Stomach smooth muscle (tissue), 2 donors: ENCODE data around the gene BSND.

Source experiments
- H3K27ac ChIP-seq: one replicate; pipeline ENCODE4 v1.7.0; 2013; ENCODE audit warnings: mild to moderate bottlenecking, low read length, inconsistent platforms
- H3K27me3 ChIP-seq, 2 donors: one replicate each; pipeline ENCODE4 v1.7.0; 2013; ENCODE audit warnings: low read length in 2 of 2; ENCODE audit not compliant: insufficient read depth in 2 of 2, control insufficient read depth in 1 of 2
- H3K36me3 ChIP-seq, 2 donors: one replicate each; pipeline ENCODE4 v1.7.0; 2013; ENCODE audit warnings: low read length in 2 of 2; ENCODE audit not compliant: control insufficient read depth in 2 of 2, insufficient read depth in 2 of 2
- H3K4me1 ChIP-seq: one replicate; pipeline ENCODE4 v1.7.0; 2013; ENCODE audit warnings: low read length; ENCODE audit not compliant: control insufficient read depth, insufficient read depth
- H3K4me3 ChIP-seq, 2 donors: one replicate each; pipeline ENCODE4 v1.7.0; 2013; ENCODE audit warnings: low read length in 2 of 2
- H3K9ac ChIP-seq, 2 donors: one replicate each; pipeline ENCODE4 v1.7.0; 2013; ENCODE audit warnings: low read length in 2 of 2, mild to moderate bottlenecking in 1 of 2
- H3K9me3 ChIP-seq, 2 donors: one replicate each; pipeline ENCODE4 v1.7.0; 2013; ENCODE audit warnings: low read length in 2 of 2; ENCODE audit not compliant: control insufficient read depth in 2 of 2
- donor health status: healthy.
- donor health status: Pancreatic carcinoma.

Gene BSND

GRCh38 chr1:55055084-55055882, 56.5 kb downstream of the BSND start:
- Histone ChIP-seq H3K36me3 (no peaks in the 10 kb centered on the region), H3K4me1 (no peaks in the 10 kb centered on the region), H3K27me3 (no peaks in the 10 kb centered on the region), H3K9me3 (no peaks in the 10 kb centered on the region), H3K9ac (no peak overlapping the region), H3K27ac (no peak overlapping the region), H3K4me3 (no peak overlapping the region)

GRCh38 chr1:55055951-55056631, 57.4 kb downstream of the BSND start:
- Histone ChIP-seq H3K27me3 (no peaks in the 10 kb centered on the region), H3K4me3 (no peak overlapping the region), H3K27ac (no peak overlapping the region), H3K36me3 (no peaks in the 10 kb centered on the region), H3K4me1 (peaks cover 4% of the 10 kb centered on the region), H3K9ac (no peak overlapping the region), H3K9me3 (no peaks in the 10 kb centered on the region)

GRCh38 chr1:55056632-55056992, 57.9 kb downstream of the BSND start:
- Histone ChIP-seq H3K9ac (no peak overlapping the region), H3K27me3 (no peaks in the 10 kb centered on the region), H3K4me1 (peaks cover 8% of the 10 kb centered on the region), H3K36me3 (no peaks in the 10 kb centered on the region), H3K27ac (no peak overlapping the region), H3K9me3 (no peaks in the 10 kb centered on the region), H3K4me3 (no peak overlapping the region)

- Histone ChIP-seq H3K36me3 (no peaks in the 10 kb centered on the region), H3K4me3 (no peak overlapping the region), H3K9ac (no peak overlapping the region), H3K27me3 (no peaks in the 10 kb centered on the region), H3K9me3 (no peaks in the 10 kb centered on the region), H3K27ac (no peak overlapping the region), H3K4me1 (peaks cover 16% of the 10 kb centered on the region)
Observed at GRCh38 chr1:55057270-55057955, 58.7 kb downstream of the BSND start.

GRCh38 chr1:55057956-55058298, 59.2 kb downstream of the BSND start:
- no peaks in the 10 kb centered on the region for H3K36me3 ChIP-seq
- no peaks in the 10 kb centered on the region for H3K27me3 ChIP-seq

GRCh38 chr1:55059302-55060132, 60.8 kb downstream of the BSND start:
- Histone ChIP-seq H3K9ac (no peak overlapping the region), H3K27me3 (no peaks in the 10 kb centered on the region), H3K36me3 (no peaks in the 10 kb centered on the region), H3K4me1 (peaks cover 24% of the 10 kb centered on the region), H3K4me3 (no peak overlapping the region), H3K27ac (no peak overlapping the region), H3K9me3 (no peaks in the 10 kb centered on the region)

More at GRCh38 chr1:55057956-55058298, 59.2 kb downstream of the BSND start:
- Histone ChIP-seq H3K9me3 (no peaks in the 10 kb centered on the region), H3K9ac (no peak overlapping the region), H3K27ac (no peak overlapping the region), H3K4me3 (no peak overlapping the region), H3K4me1 (peaks cover 19% of the 10 kb centered on the region)

GRCh38 chr1:55060133-55060999, 61.6 kb downstream of the BSND start:
- Histone ChIP-seq H3K9me3 (no peaks in the 10 kb centered on the region), H3K4me3 (no peak overlapping the region), H3K36me3 (no peaks in the 10 kb centered on the region), H3K27ac (no peak overlapping the region), H3K9ac (no peak overlapping the region), H3K4me1 (peaks cover 33% of the 10 kb centered on the region), H3K27me3 (no peaks in the 10 kb centered on the region)

GRCh38 chr1:55061000-55061705, 62.4 kb downstream of the BSND start:
- Histone ChIP-seq H3K4me3 (no peak overlapping the region), H3K9me3 (no peaks in the 10 kb centered on the region), H3K4me1 (peaks cover 39% of the 10 kb centered on the region), H3K36me3 (no peaks in the 10 kb centered on the region), H3K27ac (no peak overlapping the region), H3K9ac (no peak overlapping the region), H3K27me3 (no peaks in the 10 kb centered on the region)
